PC-9 (cell line): ENCODE results near the gene RASIP1.

ENCODE experiments used
- CTCF ChIP-seq: fragments of 200-600 bp; sonication (generic); conservative IDR thresholded peaks from 2 replicates; pipeline ENCODE4 v1.6.1; 2017; ENCODE audit warnings: mixed run types, antibody characterized with exemption, mild to moderate bottlenecking, moderate library complexity
- EZH2 ChIP-seq: fragments of 200-600 bp; sonication (generic); IDR thresholded peaks from 2 replicates; pipeline ENCODE4 v1.8.0; 2017; ENCODE audit warnings: antibody characterized with exemption, low read depth

- no peak for TF ChIP-seq CTCF
- no peak for TF ChIP-seq EZH2
These were observed 29.9 kb upstream of the RASIP1 start for GRCh38 chr19:48770266-48770665.
